H9 (cell line): ENCODE data around the gene HOXD12. TPM values are rescaled to one million over a fixed set of nuclear protein-coding genes. Genes with fewer than 3 reads are reported as not detected.

Source experiments
- DNase-seq: peaks from one replicate; pipeline ENCODE4 v3.0.0-alpha.2; 2017
- H2AFZ ChIP-seq: one replicate; pipeline ENCODE4 v1.6.1; 2013; ENCODE audit warnings: mild to moderate bottlenecking, low read length, control low read depth, moderate library complexity
- H2AK5ac ChIP-seq: 2 replicates; pipeline ENCODE4 v1.6.1; 2013; ENCODE audit warnings: low read length, control low read depth, mixed read lengths; ENCODE audit not compliant: insufficient read length
- H2BK120ac ChIP-seq: one replicate; pipeline ENCODE4 v1.6.1; 2013; ENCODE audit warnings: low read depth, mild to moderate bottlenecking, low read length, control low read depth, inconsistent platforms; ENCODE audit not compliant: poor library complexity, severe bottlenecking
- H2BK12ac ChIP-seq: 2 replicates; pipeline ENCODE4 v1.6.1; 2013; ENCODE audit warnings: low read length, control low read depth, mixed read lengths, low read depth; ENCODE audit not compliant: insufficient read length
- H2BK15ac ChIP-seq: 2 replicates; pipeline ENCODE4 v1.6.1; 2013; ENCODE audit warnings: low read depth, low read length, control low read depth
- H2BK20ac ChIP-seq: one replicate; pipeline ENCODE4 v1.6.1; 2013; ENCODE audit warnings: low read depth, mild to moderate bottlenecking, low read length, control low read depth, inconsistent platforms; ENCODE audit not compliant: poor library complexity, severe bottlenecking
- H2BK5ac ChIP-seq: 2 replicates; pipeline ENCODE4 v1.6.1; 2013; ENCODE audit warnings: low read length, control low read depth, mixed read lengths; ENCODE audit not compliant: insufficient read length
- H3K14ac ChIP-seq: 2 replicates; pipeline ENCODE4 v1.6.1; 2013; ENCODE audit warnings: low read length, control low read depth; ENCODE audit not compliant: insufficient read depth
- H3K18ac ChIP-seq: 2 replicates; pipeline ENCODE4 v1.6.1; 2013; ENCODE audit warnings: low read depth, mild to moderate bottlenecking, mixed read lengths, low read length, control low read depth; ENCODE audit not compliant: insufficient read length
- H3K23ac ChIP-seq: 2 replicates; pipeline ENCODE4 v1.6.1; 2013; ENCODE audit warnings: low read length, control low read depth, mixed read lengths, low read depth; ENCODE audit not compliant: insufficient read length
- H3K23me2 ChIP-seq: 2 replicates; pipeline ENCODE4 v1.6.1; 2013; ENCODE audit warnings: low read depth, mild to moderate bottlenecking, mixed read lengths, low read length, control low read depth; ENCODE audit not compliant: insufficient read length, poor library complexity, severe bottlenecking
- H3K27ac ChIP-seq: 2 replicates; pipeline ENCODE4 v1.5.1; 2013; ENCODE audit warnings: low read length, control low read depth, mixed read lengths, low read depth; ENCODE audit not compliant: insufficient read length
- H3K27me3 ChIP-seq: 2 replicates; pipeline ENCODE4 v1.6.1; 2013; ENCODE audit warnings: low read length, control low read depth, inconsistent platforms; ENCODE audit not compliant: insufficient read depth
- H3K4ac ChIP-seq: 2 replicates; pipeline ENCODE4 v1.6.1; 2013; ENCODE audit warnings: low read depth, mild to moderate bottlenecking, control low read depth, inconsistent platforms, low read length, moderate library complexity
- H3K4me1 ChIP-seq: 2 replicates; pipeline ENCODE4 v1.6.1; 2013; ENCODE audit warnings: low read length, control low read depth, inconsistent platforms; ENCODE audit not compliant: insufficient read depth
- H3K4me2 ChIP-seq: 2 replicates; pipeline ENCODE4 v1.6.1; 2013; ENCODE audit warnings: low read length, control low read depth, mixed read lengths; ENCODE audit not compliant: insufficient read length, insufficient read depth
- H3K56ac ChIP-seq: 2 replicates; pipeline ENCODE4 v1.6.1; 2013; ENCODE audit warnings: low read depth, mild to moderate bottlenecking, mixed read lengths, low read length, control low read depth; ENCODE audit not compliant: insufficient read length
- H3K79me1 ChIP-seq: 2 replicates; pipeline ENCODE4 v1.6.1; 2013; ENCODE audit warnings: low read depth, mild to moderate bottlenecking, moderate library complexity, low read length, control low read depth, inconsistent platforms; ENCODE audit not compliant: insufficient read depth, poor library complexity, severe bottlenecking
- H3K79me2 ChIP-seq: 2 replicates; pipeline ENCODE4 v1.6.1; 2013; ENCODE audit warnings: low read length, control low read depth, inconsistent platforms; ENCODE audit not compliant: insufficient read depth
- H3K9ac ChIP-seq: 2 replicates; pipeline ENCODE4 v1.6.1; 2013; ENCODE audit warnings: low read length, control low read depth, mixed read lengths; ENCODE audit not compliant: insufficient read length; ENCODE audit errors: extremely low read depth
- H3K9me3 ChIP-seq: one replicate; pipeline ENCODE4 v1.6.1; 2013; ENCODE audit warnings: low read depth, low read length, inconsistent platforms; ENCODE audit not compliant: control insufficient read depth
- H3T11ph ChIP-seq: one replicate; pipeline ENCODE4 v1.6.1; 2013; ENCODE audit warnings: mild to moderate bottlenecking, low read length, control low read depth, inconsistent platforms
- H4K20me1 ChIP-seq: one replicate; pipeline ENCODE4 v1.6.1; 2013; ENCODE audit not compliant: control insufficient read depth, insufficient read length, insufficient read depth
- H4K5ac ChIP-seq: 2 replicates; pipeline ENCODE4 v1.6.1; 2013; ENCODE audit warnings: low read depth, mild to moderate bottlenecking, mixed read lengths, low read length, control low read depth; ENCODE audit not compliant: insufficient read length
- H4K8ac ChIP-seq: replicated peaks from 2 replicates; pipeline ENCODE4 v1.6.1; 2013; ENCODE audit warnings: low read length, control low read depth, mixed read lengths, low read depth; ENCODE audit not compliant: insufficient read length
- H4K91ac ChIP-seq: 2 replicates; pipeline ENCODE4 v1.6.1; 2013; ENCODE audit warnings: low read depth, mild to moderate bottlenecking, moderate library complexity, mixed read lengths, low read length, control low read depth; ENCODE audit not compliant: insufficient read length
- H3K27ac Mint-ChIP-seq, 3 experiments: 2 replicates in 2 of 3; 3 replicates in 1 of 3; pipeline ENCODE4 v1.8.0; 2020 to 2021; ENCODE audit warnings: mixed read lengths in 3 of 3, mild to moderate bottlenecking in 1 of 3, moderate library complexity in 1 of 3
- H3K27me3 Mint-ChIP-seq: 2 replicates; pipeline ENCODE4 v1.8.0; 2021; ENCODE audit warnings: low read depth, mild to moderate bottlenecking, moderate library complexity, mixed read lengths
- H3K36me3 Mint-ChIP-seq, 3 experiments: 2 replicates in 2 of 3; 3 replicates in 1 of 3; pipeline ENCODE4 v1.8.0; 2020 to 2021; ENCODE audit warnings: low read depth in 3 of 3, mixed read lengths in 3 of 3; ENCODE audit not compliant: insufficient read depth in 1 of 3
- H3K4me1 Mint-ChIP-seq, 2 experiments: 2 replicates each; pipeline ENCODE4 v1.8.0; 2020; ENCODE audit warnings: mixed read lengths in 2 of 2
- H3K4me3 Mint-ChIP-seq, 2 experiments: 2 replicates in 1 of 2; 3 replicates in 1 of 2; pipeline ENCODE4 v1.8.0; 2020 to 2021; ENCODE audit warnings: mild to moderate bottlenecking in 2 of 2, mixed read lengths in 2 of 2, moderate library complexity in 1 of 2
- H3K9me3 Mint-ChIP-seq, 2 experiments: 2 replicates in 1 of 2; 3 replicates in 1 of 2; pipeline ENCODE4 v1.8.0; 2020; ENCODE audit warnings: mild to moderate bottlenecking in 2 of 2, mixed read lengths in 2 of 2, moderate library complexity in 1 of 2
- WGBS: extraction: QIAGEN DNeasy Blood & Tissue Kit; methylation state at CpG from one replicate; pipeline ENCODE4 v1.1.7; 2013; ENCODE audit warnings: missing lambda C conversion rate, low lambda C conversion rate, mixed read lengths; ENCODE audit not compliant: insufficient read length; ENCODE audit errors: extremely low coverage; 5-methylcytosine and 5-hydroxymethylcytosine counted together
- total RNA-seq: library from RNA; stranded (reverse); gene quantifications from 2 replicates; pipeline ENCODE4 v1.2.1, GENCODE V29; 2021
- TF ChIP-seq, protein P1 (sequence below): fragments of 200-600 bp; sonication (generic); conservative IDR thresholded peaks from 3 replicates; pipeline ENCODE4 v1.8.0; 2021; ENCODE audit warnings: antibody characterized with exemption, mild to moderate bottlenecking

Gene HOXD12
- total RNA-seq, 1 experiment from 2014 or later, result not detected

DNA sequence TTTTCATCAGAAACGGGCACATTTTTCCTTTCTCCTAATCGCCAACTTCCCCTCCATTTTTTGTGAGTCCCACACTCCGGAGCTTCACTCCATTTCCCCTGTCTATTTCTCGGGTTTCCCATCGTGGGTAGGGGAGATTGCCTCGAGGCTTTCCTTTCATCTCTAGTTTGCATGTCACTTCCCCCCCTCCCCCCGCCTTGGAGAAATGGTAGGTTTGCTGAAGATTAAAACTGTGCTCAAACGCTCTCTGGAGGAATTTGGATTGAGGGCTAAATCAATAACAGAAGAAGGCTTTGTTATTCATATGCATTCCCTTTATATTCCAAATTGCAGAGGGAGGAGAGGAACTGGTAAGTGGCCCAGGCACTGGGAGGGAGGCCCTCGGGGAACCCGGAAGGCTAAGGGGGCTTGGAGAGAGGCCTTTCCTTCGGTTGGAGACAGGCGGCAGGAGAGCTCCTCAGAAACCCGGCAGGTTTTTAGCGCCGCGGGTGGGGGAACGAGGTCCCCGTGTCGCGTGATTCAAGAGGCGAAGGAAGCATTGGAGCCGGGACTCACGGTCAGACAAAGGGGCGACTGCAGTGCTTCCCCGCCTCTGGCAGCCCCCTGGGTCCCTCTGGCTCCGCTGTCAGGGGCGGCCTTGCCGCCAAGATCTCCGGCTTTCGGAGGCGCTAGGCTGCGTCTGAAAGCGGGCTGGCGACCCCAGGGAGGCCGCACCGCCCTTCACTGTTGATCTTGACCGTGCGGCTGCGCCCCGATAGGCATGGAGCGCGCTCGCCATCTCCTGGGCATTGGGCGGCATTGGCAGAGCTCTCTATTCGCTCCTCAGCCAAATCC lies 2.4 kb upstream of the HOXD12 start:
- peaks cover 24 to 37% of the 10 kb centered on the region in 2 experiments for H3K4me1 Mint-ChIP-seq
- H3K9ac ChIP-seq, result no peak overlapping the region
- H3K18ac ChIP-seq, result no peak overlapping the region
- no peaks in the 10 kb centered on the region; a peak in 1 of 7 replicates for H3K36me3 Mint-ChIP-seq
- H3K56ac ChIP-seq, result no peak overlapping the region
- H2BK15ac ChIP-seq, result no peak overlapping the region
- H2BK20ac ChIP-seq, result no peak overlapping the region
- no peak overlapping the region for H3K27ac ChIP-seq
- peaks cover 2 to 29% of the 10 kb centered on the region in 2 experiments for H3K9me3 Mint-ChIP-seq
- no peak overlapping the region for H3K14ac ChIP-seq
- H3K27me3 ChIP-seq, result peaks cover 83% of the 10 kb centered on the region
- H2BK120ac ChIP-seq, result no peak overlapping the region
- peak overlapping the region in 1 of 3 experiments; percentile 93; a peak in 2 of 7 replicates for H3K27ac Mint-ChIP-seq
- no CpG with 5 or more reads among the region's 45 CpGs for WGBS
- peaks cover 3% of the 10 kb centered on the region; the same call in 1 of the 2 replicates for H3K4me1 ChIP-seq
- H3K23ac ChIP-seq, result no peak overlapping the region
- H4K91ac ChIP-seq, result no peak overlapping the region
- no peak overlapping the region for H3T11ph ChIP-seq
- no peak overlapping the region for H3K4ac ChIP-seq
- no peaks in the 10 kb centered on the region for H3K79me2 ChIP-seq
- no peak overlapping the region for H2BK12ac ChIP-seq
- TF ChIP-seq, protein P1, sequence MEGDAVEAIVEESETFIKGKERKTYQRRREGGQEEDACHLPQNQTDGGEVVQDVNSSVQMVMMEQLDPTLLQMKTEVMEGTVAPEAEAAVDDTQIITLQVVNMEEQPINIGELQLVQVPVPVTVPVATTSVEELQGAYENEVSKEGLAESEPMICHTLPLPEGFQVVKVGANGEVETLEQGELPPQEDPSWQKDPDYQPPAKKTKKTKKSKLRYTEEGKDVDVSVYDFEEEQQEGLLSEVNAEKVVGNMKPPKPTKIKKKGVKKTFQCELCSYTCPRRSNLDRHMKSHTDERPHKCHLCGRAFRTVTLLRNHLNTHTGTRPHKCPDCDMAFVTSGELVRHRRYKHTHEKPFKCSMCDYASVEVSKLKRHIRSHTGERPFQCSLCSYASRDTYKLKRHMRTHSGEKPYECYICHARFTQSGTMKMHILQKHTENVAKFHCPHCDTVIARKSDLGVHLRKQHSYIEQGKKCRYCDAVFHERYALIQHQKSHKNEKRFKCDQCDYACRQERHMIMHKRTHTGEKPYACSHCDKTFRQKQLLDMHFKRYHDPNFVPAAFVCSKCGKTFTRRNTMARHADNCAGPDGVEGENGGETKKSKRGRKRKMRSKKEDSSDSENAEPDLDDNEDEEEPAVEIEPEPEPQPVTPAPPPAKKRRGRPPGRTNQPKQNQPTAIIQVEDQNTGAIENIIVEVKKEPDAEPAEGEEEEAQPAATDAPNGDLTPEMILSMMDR, result peak; percentile 94
- no peak overlapping the region for H2AK5ac ChIP-seq
- no peaks in the 10 kb centered on the region for H3K9me3 ChIP-seq
- no peaks in the 10 kb centered on the region for H3K79me1 ChIP-seq
- H4K8ac ChIP-seq, result no peak overlapping the region
- no peak overlapping the region for H2AFZ ChIP-seq
- no peak overlapping the region for H4K5ac ChIP-seq
- peak; percentile 94 for DNase-seq
- peaks cover 5% of the 10 kb centered on the region for H3K23me2 ChIP-seq
- H3K4me2 ChIP-seq, result peak overlapping the region; percentile 63
- H3K27me3 Mint-ChIP-seq, result peaks cover 97% of the 10 kb centered on the region
- H2BK5ac ChIP-seq, result no peak overlapping the region
- peak overlapping the region; percentile 36 to 76 for H3K4me3 Mint-ChIP-seq
- no peaks in the 10 kb centered on the region for H4K20me1 ChIP-seq
